ENCODE data around the gene LRPAP1.
"Not testable (repeated sequence)": the region's sequence is repeated elsewhere in the genome, so short reads cannot be mapped to it uniquely, and the experiment has no call there.

LRPAP1 gene

DNA sequence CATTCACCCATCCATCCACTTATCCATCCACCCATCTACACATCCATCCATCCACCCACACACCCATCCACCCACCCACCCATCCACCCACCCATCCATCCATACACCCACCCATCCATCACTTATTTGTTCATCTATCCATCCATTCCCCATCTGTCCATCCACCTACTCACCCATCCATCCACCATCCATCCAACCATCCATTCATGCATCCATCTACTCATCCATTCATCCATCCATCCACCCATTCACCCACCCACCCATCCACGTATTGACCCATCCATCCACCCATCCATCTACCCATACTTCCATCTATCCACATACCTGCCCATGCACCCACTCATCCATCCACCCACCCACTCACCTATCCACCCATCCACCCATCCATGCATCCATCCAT is 28.2 kb upstream of the LRPAP1 start:
- DNase-seq = not testable (repeated sequence)

DNA sequence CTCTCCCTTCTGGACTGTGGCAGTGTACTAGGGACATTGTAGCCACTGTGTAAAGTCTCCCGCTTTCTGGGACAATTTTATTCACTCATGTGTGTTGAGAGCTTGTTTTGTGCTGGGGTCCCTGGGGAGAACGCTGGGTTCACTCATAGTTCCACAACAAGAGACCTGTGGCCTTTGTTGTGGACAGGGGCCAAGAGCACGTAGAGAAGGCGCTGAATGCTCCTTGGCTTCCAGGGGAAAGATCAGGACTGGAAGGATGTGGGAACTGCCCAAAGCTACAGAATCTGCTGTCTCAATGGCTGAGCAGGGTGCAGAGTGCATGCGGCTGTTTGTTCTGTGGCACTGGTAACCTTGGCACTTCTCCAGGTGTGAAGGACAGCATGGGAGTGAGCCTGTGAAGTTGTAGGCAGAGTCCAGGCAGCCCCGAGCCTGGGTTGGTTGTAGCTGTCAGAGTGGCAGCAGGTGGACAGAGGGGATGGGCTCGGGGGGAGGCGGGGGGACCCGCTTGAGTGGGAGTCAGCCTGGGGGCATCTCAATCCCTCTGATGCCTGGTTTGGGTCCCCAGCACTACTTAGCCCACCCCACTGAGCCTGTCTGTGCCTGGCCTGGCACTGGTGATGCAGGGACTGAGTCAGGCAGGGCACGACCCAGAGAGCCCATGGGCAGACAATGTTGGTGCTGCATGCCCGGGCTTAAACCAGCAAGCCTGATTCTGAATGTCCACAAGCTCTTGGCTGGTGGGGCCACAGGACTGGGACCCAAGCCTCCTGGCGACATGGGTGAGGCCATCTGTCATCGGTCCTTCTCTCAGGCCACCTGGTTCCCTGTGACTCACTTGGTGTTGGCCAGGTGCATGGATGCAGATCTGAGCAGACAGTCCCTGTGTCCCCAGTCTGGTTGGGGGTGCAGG is 27.4 kb upstream of the LRPAP1 start:
- DNase-seq = not testable (repeated sequence)

DNA sequence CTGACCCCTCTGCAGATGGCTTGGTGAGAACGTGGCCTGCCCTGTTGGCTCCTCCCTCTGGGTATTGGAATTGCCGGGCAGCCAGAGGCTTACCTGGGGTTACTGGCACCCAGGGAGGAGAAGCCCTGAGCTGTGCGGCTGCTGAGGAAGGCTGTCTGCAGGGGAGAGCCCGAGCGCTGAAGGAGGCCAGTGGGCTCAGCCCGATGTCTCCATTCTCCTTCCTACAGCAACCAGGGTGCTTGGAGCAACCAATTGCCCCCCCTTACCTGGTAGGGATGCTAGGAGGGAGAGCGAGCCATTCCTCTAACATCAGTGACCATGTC is 26.3 kb upstream of the LRPAP1 start:
- not testable (repeated sequence) for DNase-seq

DNA sequence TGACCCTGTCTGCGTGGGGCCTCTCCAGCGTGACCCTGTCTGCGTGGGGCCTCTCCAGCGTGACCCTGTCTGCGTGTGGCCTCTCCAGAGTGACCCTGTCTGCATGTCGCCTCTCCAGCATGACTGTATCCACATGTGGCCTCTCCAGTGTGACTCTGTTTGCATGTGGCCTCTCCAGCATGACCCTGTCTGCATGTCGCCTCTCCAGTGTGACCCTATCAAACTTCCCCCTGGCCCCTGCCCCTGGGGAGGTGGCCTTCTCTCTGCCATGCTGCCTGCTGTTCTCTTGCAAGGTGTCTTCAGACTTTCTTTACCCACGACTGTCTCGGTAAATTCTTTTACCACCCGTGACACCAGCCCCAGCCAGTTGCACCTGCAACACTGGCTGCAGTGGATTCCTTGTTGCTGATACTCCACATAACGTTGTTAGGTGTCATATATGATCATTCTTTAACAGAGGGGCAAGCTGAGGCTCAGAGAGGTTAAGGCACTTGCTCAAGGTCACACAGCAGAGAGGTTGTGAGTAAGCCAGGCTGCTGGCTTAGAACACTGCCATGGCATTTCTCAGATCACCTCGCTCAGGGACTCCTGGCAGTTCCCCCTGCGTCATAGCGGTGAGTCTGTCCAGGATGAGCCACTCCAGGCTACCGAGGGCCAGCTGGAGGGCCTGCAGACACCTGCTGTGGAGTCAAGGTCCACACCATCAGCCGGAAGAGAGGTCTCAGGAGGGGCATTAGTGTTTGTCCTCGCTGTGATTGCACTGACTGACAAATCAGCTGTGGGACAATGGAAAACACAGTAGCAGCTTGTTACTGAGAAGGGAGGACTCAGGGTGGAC is 25.7 kb upstream of the LRPAP1 start:
- DNase-seq = not testable (repeated sequence)

DNA sequence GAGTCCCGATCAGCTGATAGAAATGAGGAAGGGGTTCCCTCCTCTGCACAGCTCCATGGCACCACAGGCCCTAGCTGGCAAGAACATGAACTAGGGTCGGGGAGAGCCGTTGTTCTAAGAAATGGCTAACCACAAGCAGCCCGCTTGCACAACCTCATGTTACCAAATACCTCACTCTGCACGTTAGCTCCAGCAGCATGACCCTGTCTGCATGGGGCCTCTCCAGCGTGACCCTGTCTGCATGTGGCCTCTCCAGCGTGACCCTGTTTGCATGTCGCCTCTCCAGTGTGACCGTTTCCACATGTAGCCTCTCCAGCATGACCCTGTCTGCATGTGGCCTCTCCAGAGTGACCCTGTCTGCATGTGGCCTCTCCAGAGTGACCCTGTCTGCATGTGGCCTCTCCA is 24.9 kb upstream of the LRPAP1 start:
- DNase-seq = peak; percentile 48

DNA sequence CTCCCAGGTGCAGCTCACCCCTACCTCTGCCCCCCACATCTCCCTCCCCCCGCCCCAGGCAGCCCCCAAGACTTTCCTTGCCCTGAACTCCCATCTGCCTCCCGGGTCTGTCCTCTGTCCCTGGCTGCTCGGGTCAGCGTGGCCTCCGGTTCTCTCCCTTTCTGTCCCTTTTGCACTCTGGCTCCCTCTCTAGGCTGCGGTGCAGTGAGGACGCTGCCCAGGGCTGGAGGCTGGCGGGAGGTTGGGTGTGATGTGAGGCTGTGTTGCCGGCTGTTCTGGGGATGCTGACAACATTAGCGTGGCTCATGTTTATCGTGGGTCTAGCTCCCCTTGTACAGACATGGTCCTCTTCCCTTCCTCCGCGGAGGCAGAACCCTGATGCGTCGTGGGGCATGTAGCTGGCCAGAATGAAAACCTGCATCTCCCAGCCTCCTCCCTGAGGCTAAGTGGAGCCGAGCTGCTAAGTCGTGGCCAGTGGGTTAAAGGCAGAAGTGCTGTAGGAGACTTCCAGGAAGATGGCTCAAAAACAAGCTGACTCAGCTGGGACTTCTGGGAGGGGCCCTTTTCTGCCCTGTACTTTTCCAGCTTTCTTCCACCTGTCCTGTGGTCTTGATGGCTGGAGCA is 24.1 kb upstream of the LRPAP1 start:
- DNase-seq = not testable (repeated sequence)

DNA sequence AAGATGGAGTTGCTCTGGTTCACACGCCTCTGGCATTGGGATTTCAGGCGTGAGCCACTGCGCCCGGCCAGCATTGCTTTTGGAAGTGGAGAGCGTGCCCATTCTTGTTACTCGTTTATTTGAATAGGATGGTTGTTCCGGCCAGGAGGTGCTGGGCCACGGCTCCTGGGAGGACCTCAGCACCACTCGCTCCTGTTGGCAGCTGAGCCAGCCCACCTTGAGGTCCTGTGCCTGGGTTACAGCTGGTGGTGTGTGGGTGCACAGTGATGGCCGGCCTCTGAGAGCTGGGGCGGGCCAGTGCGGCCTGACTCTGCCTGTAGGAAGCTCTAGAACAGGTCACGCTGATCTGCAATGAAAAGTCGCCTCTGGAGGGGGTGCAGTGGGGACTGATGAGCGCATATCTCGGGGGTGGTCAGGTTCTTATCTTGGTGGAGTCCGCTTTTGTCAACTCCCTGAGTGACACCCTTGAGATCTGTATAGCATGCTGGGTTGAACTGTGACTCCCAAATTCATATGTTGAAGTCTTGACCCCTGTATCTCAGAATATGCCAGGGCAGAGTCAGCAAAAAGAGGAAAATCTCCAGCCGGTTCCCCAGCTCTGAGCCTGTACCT is 23.3 kb upstream of the LRPAP1 start:
- peak; percentile 1 for DNase-seq

DNA sequence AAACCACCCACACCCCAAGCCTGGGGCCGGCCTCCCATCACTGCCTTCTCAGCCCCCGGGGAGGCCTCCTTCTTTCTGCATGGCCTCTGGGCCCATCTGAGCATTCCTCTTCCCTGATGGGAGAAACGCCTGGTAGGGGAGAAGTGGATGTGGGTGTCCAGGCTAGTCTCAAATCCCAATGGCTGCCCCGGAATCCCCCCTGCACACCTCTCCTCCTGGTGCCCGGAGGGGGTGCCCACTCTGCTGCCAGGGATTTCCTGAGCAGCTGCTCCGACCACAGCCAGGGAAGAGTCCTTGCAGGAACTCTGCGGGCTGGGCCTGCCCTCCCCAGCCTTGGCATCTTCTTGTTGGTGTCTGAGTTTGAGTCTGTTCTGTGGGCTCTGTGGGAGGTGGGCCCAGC is 19.1 kb upstream of the LRPAP1 start:
- DNase-seq = not testable (repeated sequence)

DNA sequence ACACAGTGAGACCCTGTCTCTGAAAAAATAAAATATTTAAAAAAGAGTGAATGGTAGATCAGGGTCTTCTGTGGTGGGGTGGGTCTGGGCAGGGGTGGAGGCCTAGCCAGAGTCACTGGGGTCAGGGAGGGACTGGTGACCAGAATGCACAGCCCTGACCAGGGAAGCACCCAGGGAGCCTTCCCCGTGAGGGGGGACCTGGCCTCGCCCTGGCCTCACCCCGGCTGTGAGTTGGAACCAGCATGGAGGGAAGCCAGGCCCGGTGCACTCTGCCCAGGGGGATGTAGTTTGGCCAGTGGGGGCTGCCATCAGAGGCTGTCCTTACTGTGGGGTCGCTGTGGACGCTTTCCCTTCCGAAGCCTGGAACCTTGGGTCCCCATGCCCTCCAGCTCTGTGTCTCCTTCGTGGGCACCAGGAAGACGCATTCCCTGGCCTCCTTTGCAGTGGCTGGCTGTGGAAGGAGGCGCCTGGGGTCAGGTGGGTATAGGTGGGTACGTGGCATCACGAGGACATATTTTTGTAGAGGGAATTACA is 18.6 kb upstream of the LRPAP1 start:
- DNase-seq = not testable (repeated sequence)

DNA sequence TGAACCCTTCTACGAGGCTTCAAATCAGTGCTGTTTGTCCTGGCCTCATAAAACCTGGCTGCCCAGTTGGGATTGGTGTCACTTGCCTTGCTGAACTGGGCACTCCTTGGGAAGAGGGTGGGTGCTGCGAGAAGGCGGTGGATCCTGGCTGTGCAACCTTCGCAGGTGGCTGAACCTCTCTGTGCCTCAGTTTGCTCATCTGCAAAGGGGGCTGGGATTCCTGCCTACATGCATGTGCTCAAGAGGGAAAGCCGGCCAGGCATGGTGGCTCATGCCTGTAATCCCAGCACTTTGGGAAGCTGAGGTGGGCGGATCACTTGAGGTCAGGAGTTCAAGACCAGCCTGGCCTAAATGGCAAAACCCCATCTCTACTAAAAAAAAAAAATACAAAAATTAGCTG is 17.8 kb upstream of the LRPAP1 start:
- not testable (repeated sequence) for DNase-seq

DNA sequence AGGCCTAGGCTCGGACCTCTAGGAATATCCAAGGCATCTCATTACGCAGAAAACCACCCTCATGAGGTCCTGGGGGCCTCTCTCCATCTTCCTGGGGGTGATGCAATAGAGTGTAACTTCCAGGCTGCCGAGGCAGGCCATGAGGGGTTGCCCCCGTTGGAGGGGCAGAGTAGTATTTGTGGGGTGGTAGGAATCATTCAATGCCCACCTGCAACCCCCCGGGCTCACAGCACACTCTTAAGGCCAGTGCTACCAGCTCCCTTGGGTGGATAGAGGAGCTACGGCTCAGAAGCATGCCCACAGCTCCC is 17.4 kb upstream of the LRPAP1 start:
- not testable (repeated sequence) for DNase-seq

DNA sequence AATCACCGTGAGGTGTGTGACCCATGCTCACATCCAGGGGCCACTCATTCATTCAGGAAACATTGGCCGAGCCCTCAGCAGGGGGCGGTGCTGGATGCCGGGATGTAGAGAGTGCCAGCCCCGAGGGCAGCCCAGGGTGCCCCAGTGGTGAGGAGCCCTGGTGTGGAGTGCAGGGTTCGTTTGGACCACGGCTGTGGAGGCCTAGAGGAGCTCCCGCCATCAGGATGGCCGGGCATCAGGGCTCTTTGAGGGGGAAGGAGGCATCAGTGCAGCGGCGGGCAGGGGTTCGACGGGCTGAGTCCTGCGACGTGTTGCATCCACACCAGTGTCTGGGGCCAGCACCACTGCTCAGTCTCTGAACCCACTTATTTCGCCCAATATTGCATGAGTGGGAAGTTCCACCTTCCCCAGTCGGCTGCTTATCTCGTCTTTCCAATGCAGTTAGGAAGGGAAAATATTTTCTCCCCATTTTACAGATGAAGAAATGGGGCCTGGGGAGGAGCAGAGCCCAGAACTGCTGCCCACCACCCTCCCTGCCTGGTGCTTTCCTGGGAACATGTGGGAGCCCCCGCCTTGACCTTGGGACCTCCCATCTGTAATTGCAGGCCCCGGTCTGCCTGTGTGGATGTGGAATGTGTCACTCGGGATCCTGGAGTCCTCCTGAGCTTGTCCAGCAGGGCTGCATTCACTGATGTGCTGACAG is 16.9 kb upstream of the LRPAP1 start:
- not testable (repeated sequence) for DNase-seq

DNA sequence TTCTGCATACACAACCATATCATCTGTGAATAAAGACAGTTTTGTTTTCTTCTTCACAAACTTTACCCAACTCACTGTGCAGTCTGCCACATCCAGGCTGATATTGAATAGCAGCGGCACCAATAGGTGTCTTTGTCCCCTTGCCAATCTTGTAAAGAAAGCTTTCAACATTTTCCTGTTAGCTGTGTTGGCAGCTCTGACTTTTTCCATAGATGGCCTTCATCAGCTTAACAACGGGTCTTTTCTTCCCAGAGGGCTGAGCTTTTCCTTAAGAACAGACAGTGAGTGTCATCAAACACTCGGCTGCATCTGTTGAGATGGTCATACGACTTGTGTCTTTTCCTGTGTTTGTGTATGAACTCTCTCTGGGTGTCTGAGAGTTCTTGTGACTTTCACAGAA is 14.5 kb upstream of the LRPAP1 start:
- not testable (repeated sequence) for DNase-seq

DNA sequence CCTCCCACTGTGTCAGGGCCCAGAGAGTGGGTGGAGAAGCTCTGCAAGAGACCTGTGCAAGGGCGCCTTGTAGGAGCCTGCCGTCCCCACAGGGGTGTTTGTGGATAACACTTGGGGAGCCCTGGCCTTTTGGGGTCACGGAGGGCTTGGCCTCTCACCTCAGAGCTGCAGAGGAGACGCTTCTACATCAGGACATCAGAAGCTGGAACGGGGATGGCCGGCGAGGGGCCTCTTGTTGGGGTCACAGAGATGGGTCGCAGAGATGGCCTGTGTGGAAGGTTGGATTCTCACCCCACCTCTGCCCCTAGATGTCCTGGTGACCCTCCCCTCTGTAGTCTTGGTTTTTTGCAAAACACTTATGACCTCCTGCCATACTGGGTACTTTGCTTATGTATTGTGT is 13.1 kb upstream of the LRPAP1 start:
- not testable (repeated sequence) for DNase-seq

DNA sequence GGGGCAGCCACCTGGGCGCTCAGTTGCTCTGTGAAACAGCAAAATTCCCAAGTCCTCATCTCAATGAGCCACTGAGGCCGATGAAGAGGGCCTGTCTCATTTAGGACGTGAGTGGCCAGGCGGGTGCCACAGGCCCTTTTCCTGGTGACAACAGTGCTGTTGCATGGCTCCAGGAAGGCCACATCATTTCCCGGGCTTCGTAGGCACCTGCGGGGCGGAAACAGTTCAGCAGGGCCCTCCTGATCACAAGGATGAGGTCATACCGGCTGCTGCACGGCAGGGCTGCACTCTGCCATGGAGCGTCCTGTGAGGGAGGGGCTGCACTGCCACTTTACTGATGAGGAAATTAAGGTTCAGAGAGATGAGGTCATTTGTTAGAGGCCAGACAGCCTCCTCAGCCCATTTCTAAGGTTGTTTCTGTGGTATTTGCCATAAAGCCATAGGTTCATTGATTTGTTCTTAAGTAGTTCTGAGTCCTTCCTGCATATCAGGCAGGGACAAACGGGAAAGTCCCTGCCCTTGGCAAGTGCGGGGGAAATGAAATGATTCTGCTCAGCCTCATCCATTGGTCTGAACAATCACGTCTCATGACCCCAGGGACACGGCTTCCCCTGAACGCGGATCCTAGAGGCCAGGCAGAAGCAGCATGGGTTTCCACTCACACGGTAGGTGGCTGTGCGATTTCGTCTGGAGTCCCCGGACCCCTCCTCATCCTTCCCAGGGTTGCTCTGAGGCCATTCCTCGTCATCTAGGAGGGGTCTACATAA is 12.2 kb upstream of the LRPAP1 start:
- DNase-seq = not testable (repeated sequence)

DNA sequence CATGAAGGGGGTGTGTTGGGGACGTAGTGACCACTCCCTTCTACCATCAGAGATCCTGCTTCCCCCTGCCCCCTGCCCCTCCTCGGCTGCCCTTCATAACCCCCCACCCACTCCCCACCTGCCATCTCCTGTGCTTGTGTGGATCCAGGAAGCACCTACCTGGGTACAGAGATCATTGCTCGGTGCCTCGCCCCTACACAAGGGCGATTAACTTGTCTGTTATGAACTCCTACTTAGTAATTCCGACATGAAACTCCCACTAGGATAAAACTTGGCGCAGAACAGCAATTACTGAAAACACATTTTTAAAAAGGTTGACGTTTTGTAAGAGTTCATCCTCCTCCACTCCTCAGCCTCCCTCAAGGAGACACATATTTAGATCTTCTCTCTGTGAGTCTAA is 11.2 kb upstream of the LRPAP1 start:
- not testable (repeated sequence) for DNase-seq

DNA sequence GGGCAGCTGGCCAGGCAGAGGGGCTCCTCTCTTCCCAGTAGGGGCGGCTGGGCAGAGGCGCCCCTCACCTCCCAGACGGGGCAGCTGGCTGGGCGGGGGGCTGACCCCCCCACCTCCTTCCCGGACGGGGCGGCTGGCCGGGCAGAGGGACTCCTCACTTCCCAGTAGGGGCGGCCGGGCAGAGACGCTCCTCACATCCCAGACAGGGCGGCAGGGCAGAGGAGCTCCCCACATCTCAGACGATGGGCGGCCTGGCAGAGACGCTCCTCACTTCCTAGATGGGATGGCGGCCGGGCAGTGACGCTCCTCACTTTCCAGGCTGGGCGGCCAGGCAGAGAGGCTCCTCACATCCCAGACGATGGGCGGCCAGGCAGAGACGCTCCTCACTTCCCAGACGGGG is 6.7 kb upstream of the LRPAP1 start:
- not testable (repeated sequence) for DNase-seq

DNA sequence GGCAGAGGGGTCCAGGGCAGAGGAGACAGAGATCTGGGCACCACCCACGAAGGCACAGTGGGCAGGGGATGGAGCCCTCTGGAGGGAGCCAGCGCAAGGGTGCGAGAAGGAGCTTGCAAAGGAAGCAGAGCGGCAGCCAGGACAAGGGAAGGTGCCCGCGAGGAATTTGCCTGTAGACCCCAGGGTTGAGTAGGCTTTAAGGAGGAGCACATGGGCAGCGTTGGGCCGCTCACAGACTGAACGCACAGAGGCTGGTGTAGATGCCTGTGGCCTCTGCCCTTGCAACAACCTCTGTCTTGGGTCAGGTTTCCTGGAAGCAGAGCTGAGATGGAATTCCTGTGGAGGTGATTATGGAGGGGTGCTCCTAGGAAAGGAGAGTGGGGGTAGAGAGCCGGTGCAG is 3.6 kb upstream of the LRPAP1 start:
- not testable (repeated sequence) for DNase-seq

DNA sequence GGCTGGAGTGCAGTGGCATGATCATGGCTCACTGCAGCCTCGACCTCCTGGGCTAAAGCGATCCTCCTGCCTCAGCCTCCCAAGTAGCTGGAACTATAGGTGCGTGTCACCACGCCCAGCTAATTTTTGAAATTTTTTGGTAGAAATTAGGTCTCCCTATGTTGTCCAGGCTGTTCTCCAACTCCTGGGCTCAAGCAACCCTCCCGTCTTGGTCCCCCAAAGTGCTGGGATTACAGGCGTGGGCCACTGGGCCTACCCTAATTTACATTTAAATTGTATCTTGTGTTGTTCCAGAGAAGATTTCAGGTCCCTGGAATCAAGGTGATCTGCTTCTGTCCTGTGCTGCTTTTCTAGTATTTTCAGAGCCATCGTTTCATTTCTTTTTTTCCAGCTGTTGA is 1.2 kb upstream of the LRPAP1 start:
- no peak for DNase-seq

DNA sequence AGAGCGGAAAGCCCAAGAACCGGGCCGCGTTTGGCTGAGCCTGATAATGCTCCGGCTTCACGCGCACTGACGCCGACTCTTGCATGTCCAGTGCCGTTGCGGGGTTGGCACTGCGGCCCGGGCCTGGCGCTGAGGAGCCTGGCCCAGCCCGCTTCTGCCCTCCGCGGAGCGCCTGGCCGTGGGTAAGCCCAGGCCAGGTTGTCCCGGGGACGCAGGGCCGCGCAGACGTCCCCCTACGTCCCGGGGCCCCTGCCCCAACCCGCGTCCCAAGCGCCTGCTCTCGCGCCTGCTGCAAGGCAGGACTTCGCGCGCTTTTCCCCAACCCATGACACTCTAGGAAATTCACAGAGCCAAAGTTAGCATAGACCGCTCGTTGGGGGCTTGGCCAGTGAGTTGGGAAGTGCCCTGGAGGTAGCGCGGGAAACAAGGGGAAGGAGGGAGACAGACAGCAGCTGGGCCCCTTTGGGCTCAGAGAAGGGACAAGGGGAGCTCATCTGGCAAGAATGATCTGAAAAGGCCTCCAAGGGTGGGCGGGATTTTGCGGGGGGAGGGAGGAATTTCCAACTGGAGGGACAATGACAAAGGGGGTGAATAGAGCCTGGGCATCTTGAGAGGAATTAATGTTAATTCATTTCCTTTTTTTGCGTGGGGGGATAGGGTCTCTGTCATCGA is 665 bp upstream of the LRPAP1 start:
- DNase-seq = no peak

DNA sequence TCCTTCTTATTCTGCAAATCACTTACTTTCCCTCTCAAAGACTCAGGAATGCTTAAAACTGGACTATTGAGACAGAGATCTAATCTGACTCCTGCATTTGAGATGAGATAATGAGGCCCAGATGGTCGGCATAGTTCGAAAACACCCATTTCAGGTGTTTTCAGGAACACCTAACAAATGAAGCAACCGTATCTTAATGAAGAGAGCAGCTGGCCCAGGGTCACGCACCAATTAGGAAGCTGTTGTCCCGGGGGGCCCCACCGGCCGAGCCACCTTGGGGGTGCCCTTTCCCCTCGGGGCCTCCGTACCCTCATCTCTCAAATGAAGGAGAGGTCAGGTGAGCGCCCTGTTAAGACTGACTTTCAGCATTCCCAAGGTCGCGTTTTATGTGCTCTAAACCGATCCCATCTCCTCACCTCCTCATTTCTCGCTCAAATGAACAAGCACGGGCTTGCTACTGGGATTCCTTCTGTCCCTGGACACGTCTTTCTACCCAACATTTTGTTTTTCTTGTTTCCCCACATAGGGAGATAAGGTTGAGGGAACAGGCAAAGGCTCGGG is 824 bp downstream of the LRPAP1 start:
- peak; percentile 25 for DNase-seq
